Right atrium auricular region (tissue), 2 donors: ENCODE results near the gene SDHB. TPM values are rescaled to one million over a fixed set of nuclear protein-coding genes. Genes with fewer than 3 reads are reported as not detected.

Experiments
- DNase-seq: peaks from one replicate; pipeline ENCODE4 v3.0.0-alpha.2; 2019; ENCODE audit warnings: low spot score
- H3K27ac ChIP-seq, 2 donors: fragments of 200-600 bp; sonication (generic); 1 replicate in 1 of 2; 2 replicates in 1 of 2; pipeline ENCODE4 v1.5.1; 2016 to 2019
- H3K27me3 ChIP-seq, 2 donors: fragments of 200-600 bp; sonication (generic); one replicate each; pipeline versions ENCODE4 v1.5.1 to v1.6.0; 2017 to 2019
- H3K36me3 ChIP-seq: fragments of 200-600 bp; sonication (generic); one replicate; pipeline ENCODE4 v1.5.1; 2016
- H3K4me1 ChIP-seq, 2 donors: fragments of 200-600 bp; sonication (generic); one replicate each; pipeline versions ENCODE4 v1.5.1 to v1.6.0; 2017 to 2019
- H3K4me3 ChIP-seq, 2 donors: fragments of 200-600 bp; sonication (generic); 1 replicate in 1 of 2; 2 replicates in 1 of 2; pipeline ENCODE4 v1.5.1; 2017 to 2019; ENCODE audit warnings: mild to moderate bottlenecking in 1 of 2, moderate library complexity in 1 of 2
- H3K9me3 ChIP-seq, 2 donors: fragments of 200-600 bp; sonication (generic); one replicate each; pipeline ENCODE4 v1.5.1; 2019
- CTCF ChIP-seq, 2 donors: fragments of 200-600 bp; sonication (generic); IDR thresholded peaks; one replicate each; pipeline ENCODE4 v1.5.1; 2019; ENCODE audit warnings: antibody characterized with exemption in 2 of 2
- total RNA-seq, 2 donors: library from RNA; depleted of rRNA; stranded (reverse); fragments of >200 nt; gene quantifications; one replicate each; pipeline ENCODE4 v1.1.0, GENCODE V29; 2016

The SDHB gene
- total RNA-seq, 2 donors from 2014 or later, result 240 to 528 TPM

GRCh38 chr1:17091252-17091651, 37.4 kb upstream of the SDHB start:
- H3K27me3 ChIP-seq, result no peaks in the 10 kb centered on the region
- no peaks in the 10 kb centered on the region for H3K4me1 ChIP-seq
- no peak overlapping the region for H3K27ac ChIP-seq
- H3K4me3 ChIP-seq, result no peak overlapping the region
- DNase-seq, result no peak
- no peak for TF ChIP-seq CTCF (IDR thresholded peaks at IDR 0.05)
- no peaks in the 10 kb centered on the region for H3K36me3 ChIP-seq
- peaks cover 0 to 11% of the 10 kb centered on the region in 2 donors for H3K9me3 ChIP-seq

- peaks cover 0 to 11% of the 10 kb centered on the region in 2 donors for H3K9me3 ChIP-seq
- H3K4me3 ChIP-seq, result no peak overlapping the region
- TF ChIP-seq CTCF (IDR thresholded peaks at IDR 0.05), result no peak
- H3K27me3 ChIP-seq, result no peaks in the 10 kb centered on the region
- H3K4me1 ChIP-seq, result no peaks in the 10 kb centered on the region
- no peak for DNase-seq
- no peak overlapping the region for H3K27ac ChIP-seq
- no peaks in the 10 kb centered on the region for H3K36me3 ChIP-seq
These were observed 35.7 kb upstream of the SDHB start for GRCh38 chr1:17089506-17089905.

- no peak overlapping the region for H3K27ac ChIP-seq
- no peak for TF ChIP-seq CTCF (IDR thresholded peaks at IDR 0.05)
- no peak for DNase-seq
- H3K27me3 ChIP-seq, result no peaks in the 10 kb centered on the region
- H3K36me3 ChIP-seq, result no peaks in the 10 kb centered on the region
- no peaks in the 10 kb centered on the region for H3K9me3 ChIP-seq
- no peaks in the 10 kb centered on the region for H3K4me1 ChIP-seq
- H3K4me3 ChIP-seq, result no peak overlapping the region
These were observed 32.9 kb upstream of the SDHB start for GRCh38 chr1:17086751-17087150.

GRCh38 chr1:17084787-17085186, 31.0 kb upstream of the SDHB start:
- H3K27ac ChIP-seq, result no peak overlapping the region
- H3K4me3 ChIP-seq, result no peak overlapping the region
- H3K27me3 ChIP-seq, result no peaks in the 10 kb centered on the region
- H3K4me1 ChIP-seq, result no peaks in the 10 kb centered on the region
- DNase-seq, result no peak
- H3K9me3 ChIP-seq, result no peaks in the 10 kb centered on the region
- H3K36me3 ChIP-seq, result no peaks in the 10 kb centered on the region
- no peak for TF ChIP-seq CTCF (IDR thresholded peaks at IDR 0.05)

GRCh38 chr1:17082761-17083160, 28.9 kb upstream of the SDHB start:
- no peak for DNase-seq
- Histone ChIP-seq H3K4me3 (no peak overlapping the region), H3K27ac (no peak overlapping the region), H3K36me3 (no peaks in the 10 kb centered on the region), H3K27me3 (no peaks in the 10 kb centered on the region), H3K4me1 (no peaks in the 10 kb centered on the region), H3K9me3 (no peaks in the 10 kb centered on the region)
- no peak for TF ChIP-seq CTCF (IDR thresholded peaks at IDR 0.05)

- Histone ChIP-seq H3K4me3 (no peak overlapping the region), H3K27ac (no peak overlapping the region), H3K36me3 (no peaks in the 10 kb centered on the region), H3K27me3 (no peaks in the 10 kb centered on the region), H3K4me1 (no peaks in the 10 kb centered on the region), H3K9me3 (no peaks in the 10 kb centered on the region)
- no peak for TF ChIP-seq CTCF (IDR thresholded peaks at IDR 0.05)
- DNase-seq, result no peak
These were observed 27.6 kb upstream of the SDHB start for GRCh38 chr1:17081439-17081838.
